B cell (primary cell): ENCODE results near the gene GSDMA. TPM values are rescaled to one million over a fixed set of nuclear protein-coding genes. Genes with fewer than 3 reads are reported as not detected.
"Not testable (repeated sequence)": the region's sequence is repeated elsewhere in the genome, so short reads cannot be mapped to it uniquely, and the experiment has no call there.

Experiments
- ATAC-seq: fragments of 200-7000 bp; cut with Tn5 transposase; one replicate; pipeline ENCODE4 v1.10.0; 2021; ENCODE audit warnings: low read depth, mild to moderate bottlenecking, moderate number of reproducible peaks, moderate library complexity
- CTCF ChIA-PET: fragments of 350-600 bp; sonication (Branson Sonifier 250); formaldehyde crosslinking; loops from one replicate; lab custom pipeline; 2021; ENCODE audit warnings: antibody characterized with exemption, inconsistent platforms; lab: Charles Lee
- POLR2A ChIA-PET: fragments of 350-600 bp; sonication (Branson Sonifier 250); formaldehyde crosslinking; loops from one replicate; lab custom pipeline; 2021; ENCODE audit warnings: antibody characterized with exemption; lab: Charles Lee
- DNase-seq: peaks from one replicate; pipeline ENCODE4 v3.0.0; 2013
- H2AFZ ChIP-seq: 2 replicates; pipeline ENCODE4 v1.6.1; 2012; ENCODE audit warnings: mild to moderate bottlenecking, low read depth, low read length; ENCODE audit not compliant: insufficient read depth, poor library complexity, severe bottlenecking
- H3K27ac ChIP-seq, 2 donors: 1 replicate in 1 of 2; 2 replicates in 1 of 2; pipeline ENCODE4 v1.5.1; 2012 to 2013; ENCODE audit warnings: low read length in 2 of 2, mild to moderate bottlenecking in 2 of 2, moderate library complexity in 1 of 2
- H3K27me3 ChIP-seq, 4 experiments: fragments of 200-600 bp in 1 of 4; sonication (generic) in 1 of 4; replicated peaks in 1 of 4; 1 replicate in 2 of 4; 2 replicates in 2 of 4; pipeline versions ENCODE4 v1.6.1 to v1.7.0; 2013 to 2016; ENCODE audit warnings: low read length in 3 of 4, mild to moderate bottlenecking in 2 of 4, mixed read lengths in 1 of 4, moderate library complexity in 1 of 4; ENCODE audit not compliant: insufficient read depth in 4 of 4, control insufficient read depth in 3 of 4; ENCODE audit errors: control extremely low read depth in 1 of 4
- H3K36me3 ChIP-seq, 2 experiments: replicated peaks in 1 of 2; 1 replicate in 1 of 2; 2 replicates in 1 of 2; pipeline versions ENCODE4 v1.6.1 to v1.7.1; 2013; ENCODE audit warnings: low read length in 1 of 2; ENCODE audit not compliant: insufficient read depth in 2 of 2, control insufficient read depth in 1 of 2; ENCODE audit errors: control extremely low read depth in 1 of 2, extremely low read depth in 1 of 2
- H3K4me1 ChIP-seq, 2 donors: fragments of 200-600 bp in 1 of 2; sonication (generic) in 1 of 2; 1 replicate in 1 of 2; 2 replicates in 1 of 2; pipeline versions ENCODE4 v1.5.1 to v1.6.1; 2013 to 2017; ENCODE audit warnings: low read length in 2 of 2; ENCODE audit not compliant: control insufficient read depth in 2 of 2, insufficient read depth in 2 of 2
- H3K4me2 ChIP-seq: replicated peaks from 2 replicates; pipeline ENCODE3; 2012; ENCODE audit warnings: mild to moderate bottlenecking, low read depth, low read length; ENCODE audit not compliant: poor library complexity, severe bottlenecking
- H3K4me3 ChIP-seq, 5 experiments: fragments of 200-600 bp in 1 of 5; sonication (generic) in 1 of 5; 1 replicate in 3 of 5; 2 replicates in 2 of 5; pipeline versions ENCODE4 v1.5.1 to v1.7.0; 2011 to 2016; ENCODE audit warnings: low read length in 4 of 5, mild to moderate bottlenecking in 4 of 5, low read depth in 2 of 5, control low read depth in 1 of 5, moderate library complexity in 1 of 5; ENCODE audit not compliant: insufficient read depth in 1 of 5; ENCODE audit errors: control extremely low read depth in 1 of 5, extremely low read depth in 1 of 5
- H3K79me2 ChIP-seq: fragments of 200-600 bp; sonication (generic); one replicate; pipeline ENCODE4 v1.6.0; 2016; ENCODE audit warnings: low read length; ENCODE audit not compliant: control insufficient read depth, insufficient read depth
- H3K9ac ChIP-seq: fragments of 200-600 bp; sonication (generic); 2 replicates; pipeline ENCODE4 v1.6.1; 2017; ENCODE audit warnings: mild to moderate bottlenecking, low read length, moderate library complexity
- H3K9me3 ChIP-seq, 3 donors: one replicate each; pipeline versions ENCODE4 v1.6.1 to v1.7.1; 2013; ENCODE audit warnings: low read length in 2 of 3; ENCODE audit not compliant: control insufficient read depth in 2 of 3, insufficient read depth in 1 of 3; ENCODE audit errors: control extremely low read depth in 1 of 3
- H4K20me1 ChIP-seq: 2 replicates; pipeline ENCODE4 v1.6.0; 2012; ENCODE audit warnings: mild to moderate bottlenecking, low read length; ENCODE audit not compliant: insufficient read depth, control insufficient read depth, poor library complexity, severe bottlenecking
- H3K27ac Mint-ChIP-seq: one replicate; pipeline ENCODE4 v1.8.0; 2021; ENCODE audit warnings: mixed read lengths
- H3K27me3 Mint-ChIP-seq: one replicate; pipeline ENCODE4 v1.8.0; 2021; ENCODE audit warnings: mixed read lengths
- H3K4me1 Mint-ChIP-seq: one replicate; pipeline ENCODE4 v1.8.0; 2021; ENCODE audit warnings: mixed read lengths
- H3K4me3 Mint-ChIP-seq: one replicate; pipeline ENCODE4 v1.8.0; 2021; ENCODE audit warnings: mixed read lengths
- H3K9me3 Mint-ChIP-seq: one replicate; pipeline ENCODE4 v1.8.0; 2022; ENCODE audit warnings: mixed read lengths; ENCODE audit not compliant: insufficient read depth
- CTCF ChIP-seq: fragments of 200-600 bp; IDR thresholded peaks from one replicate; pipeline ENCODE4 v1.8.0; 2022; ENCODE audit warnings: antibody characterized with exemption, mild to moderate bottlenecking
- EZH2 ChIP-seq: IDR thresholded peaks from 2 replicates; pipeline ENCODE4 v1.6.1; 2012; ENCODE audit warnings: borderline replicate concordance, low read depth, mild to moderate bottlenecking, moderate library complexity, low read length; ENCODE audit not compliant: insufficient read depth, poor library complexity, severe bottlenecking
- WGBS: methylation state at CpG from one replicate; pipeline ENCODE4 v1.1.5; 2013; ENCODE audit warnings: missing lambda C conversion rate; ENCODE audit not compliant: insufficient coverage; 5-methylcytosine and 5-hydroxymethylcytosine counted together
- intact Hi-C: fragments of 100-400 bp; cut with micrococcal nuclease; formaldehyde crosslinking; loops from one replicate; pipeline ENCODE4 v1.10.0; 2022
- polyA plus RNA-seq: library from polyadenylated mRNA; depleted of rRNA; stranded (reverse); fragments of >200 nt; gene quantifications from 2 replicates; pipeline ENCODE4 v1.2.3, GENCODE V29; 2012
- total RNA-seq, 2 donors: library from RNA; stranded (reverse); fragments of 120-200 nt in 1 of 2; gene quantifications; 1 replicate in 1 of 2; 2 replicates in 1 of 2; pipeline versions ENCODE4 v1.2.3 to v1.2.4, GENCODE V29; 2013 to 2022

Gene GSDMA
- total and polyA plus RNA-seq, 2 donors (not counting 1 experiment from before 2014, with no cell fraction given): 0.09 TPM; not detected in 1

- no peak overlapping the region for H3K27ac Mint-ChIP-seq
- DNase-seq (no peak), ATAC-seq (no peak)
- TF ChIP-seq EZH2: no peak
- no peak for TF ChIP-seq CTCF
- H3K27me3 Mint-ChIP-seq: no peaks in the 10 kb centered on the region
- no peaks in the 10 kb centered on the region for H4K20me1 ChIP-seq
- no peak overlapping the region for H3K4me3 Mint-ChIP-seq
- 90% methylated on average over 9 of the region's 15 CpGs for WGBS
- H3K9ac ChIP-seq: no peak overlapping the region
- no peaks in the 10 kb centered on the region for H3K27me3 ChIP-seq
- H3K27ac ChIP-seq: no peak overlapping the region
- no peaks in the 10 kb centered on the region for H3K79me2 ChIP-seq
- H3K9me3 Mint-ChIP-seq: no peaks in the 10 kb centered on the region
- no peaks in the 10 kb centered on the region for H3K36me3 ChIP-seq
- H3K4me1 Mint-ChIP-seq: peaks cover 21% of the 10 kb centered on the region
- intact Hi-C loops: no loop called here
- POLR2A ChIA-PET: interaction anchor here (0.5 kb wide), 1 partner anchor 10 kb away, joined by 3 read pairs; no protein-coding TSS in a partner anchor
- H3K4me2 ChIP-seq: no peak overlapping the region
- H3K9me3 ChIP-seq: no peaks in the 10 kb centered on the region
- H3K4me1 ChIP-seq: peaks cover 20 to 22% of the 10 kb centered on the region in 2 donors
- H2AFZ ChIP-seq: no peak overlapping the region
- H3K4me3 ChIP-seq: no peak overlapping the region
- CTCF ChIA-PET: no interaction called here
Measured at GRCh38 chr17:39946551-39947330, 16.1 kb upstream of the GSDMA start.

GRCh38 chr17:39948489-39948828, 14.3 kb upstream of the GSDMA start:
- Mint-ChIP-seq H3K27ac (peak overlapping the region; percentile 53), H3K4me3 (peak overlapping the region; percentile 13), H3K4me1 (peaks cover 30% of the 10 kb centered on the region)
- H3K9me3 Mint-ChIP-seq, intact Hi-C loops, ATAC-seq, H3K4me3 ChIP-seq, H3K27me3 ChIP-seq, H3K36me3 ChIP-seq, H3K79me2 ChIP-seq, DNase-seq, H4K20me1 ChIP-seq, POLR2A ChIA-PET, H3K27me3 Mint-ChIP-seq, H3K9ac ChIP-seq, H3K27ac ChIP-seq, H3K9me3 ChIP-seq: not testable (repeated sequence)
- H2AFZ ChIP-seq: peak overlapping the region; percentile 58
- H3K4me2 ChIP-seq: peak overlapping the region; percentile 11
- CTCF ChIA-PET: interaction anchor here (1.2 to 1.6 kb wide), 2 partner anchors 10 kb away, joined by 3 to 6 read pairs; no protein-coding TSS in a partner anchor
- 0% methylated on average over 2 of the region's 5 CpGs for WGBS
- peaks cover 28 to 35% of the 10 kb centered on the region in 2 donors for H3K4me1 ChIP-seq
